Measurements from ENCODE around the gene FIGN.

Gene FIGN

DNA sequence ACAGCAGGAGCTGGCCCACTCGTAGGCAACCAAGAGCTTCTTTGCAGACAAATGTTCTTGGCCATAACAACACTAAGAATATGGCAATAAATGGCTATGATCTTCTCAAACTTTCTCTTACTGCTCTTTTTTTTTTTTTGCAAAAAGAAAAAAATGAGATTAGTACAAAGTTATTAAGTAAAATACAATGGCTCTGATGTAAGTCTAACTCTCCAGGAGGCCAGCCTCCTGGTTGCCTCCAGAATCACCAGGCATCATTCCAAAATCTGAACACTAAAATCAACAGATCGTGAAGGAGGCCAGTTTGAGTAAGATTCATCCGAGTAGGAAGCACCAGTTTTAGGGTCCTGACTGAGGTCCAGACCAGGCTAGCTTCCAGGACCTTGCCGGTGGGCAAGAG is 20.8 kb upstream of the FIGN start:
- no peak overlapping the region for H3K4me3 ChIP-seq (ENCODE audit: low read depth, low read length)
- TF ChIP-seq, protein P1, sequence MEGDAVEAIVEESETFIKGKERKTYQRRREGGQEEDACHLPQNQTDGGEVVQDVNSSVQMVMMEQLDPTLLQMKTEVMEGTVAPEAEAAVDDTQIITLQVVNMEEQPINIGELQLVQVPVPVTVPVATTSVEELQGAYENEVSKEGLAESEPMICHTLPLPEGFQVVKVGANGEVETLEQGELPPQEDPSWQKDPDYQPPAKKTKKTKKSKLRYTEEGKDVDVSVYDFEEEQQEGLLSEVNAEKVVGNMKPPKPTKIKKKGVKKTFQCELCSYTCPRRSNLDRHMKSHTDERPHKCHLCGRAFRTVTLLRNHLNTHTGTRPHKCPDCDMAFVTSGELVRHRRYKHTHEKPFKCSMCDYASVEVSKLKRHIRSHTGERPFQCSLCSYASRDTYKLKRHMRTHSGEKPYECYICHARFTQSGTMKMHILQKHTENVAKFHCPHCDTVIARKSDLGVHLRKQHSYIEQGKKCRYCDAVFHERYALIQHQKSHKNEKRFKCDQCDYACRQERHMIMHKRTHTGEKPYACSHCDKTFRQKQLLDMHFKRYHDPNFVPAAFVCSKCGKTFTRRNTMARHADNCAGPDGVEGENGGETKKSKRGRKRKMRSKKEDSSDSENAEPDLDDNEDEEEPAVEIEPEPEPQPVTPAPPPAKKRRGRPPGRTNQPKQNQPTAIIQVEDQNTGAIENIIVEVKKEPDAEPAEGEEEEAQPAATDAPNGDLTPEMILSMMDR (IDR thresholded peaks at IDR 0.05; ENCODE audit: low read depth, low read length): no peak

DNA sequence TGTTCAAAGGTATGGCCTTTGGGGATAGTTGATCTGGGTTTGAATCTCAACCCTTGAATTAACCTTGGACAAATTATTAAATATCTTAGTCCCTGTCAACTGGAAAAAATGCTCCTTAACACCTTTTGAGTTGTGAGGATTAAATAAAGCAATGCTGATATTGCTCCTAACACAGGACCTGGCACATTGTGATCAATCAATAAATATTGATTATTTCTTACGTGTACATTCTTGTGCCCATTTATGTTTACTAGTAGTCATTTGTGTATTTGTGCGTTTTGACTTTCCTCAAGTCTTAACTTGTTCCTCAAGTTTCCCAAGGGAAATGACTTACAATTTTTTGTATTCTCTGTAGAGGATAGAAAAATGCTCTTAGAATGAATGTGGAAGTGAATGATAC is 19.6 kb upstream of the FIGN start:
- no peak overlapping the region for H3K4me3 ChIP-seq (ENCODE audit: low read depth, low read length)
- TF ChIP-seq, protein P1 (IDR thresholded peaks at IDR 0.05; ENCODE audit: low read depth, low read length): no peak

DNA sequence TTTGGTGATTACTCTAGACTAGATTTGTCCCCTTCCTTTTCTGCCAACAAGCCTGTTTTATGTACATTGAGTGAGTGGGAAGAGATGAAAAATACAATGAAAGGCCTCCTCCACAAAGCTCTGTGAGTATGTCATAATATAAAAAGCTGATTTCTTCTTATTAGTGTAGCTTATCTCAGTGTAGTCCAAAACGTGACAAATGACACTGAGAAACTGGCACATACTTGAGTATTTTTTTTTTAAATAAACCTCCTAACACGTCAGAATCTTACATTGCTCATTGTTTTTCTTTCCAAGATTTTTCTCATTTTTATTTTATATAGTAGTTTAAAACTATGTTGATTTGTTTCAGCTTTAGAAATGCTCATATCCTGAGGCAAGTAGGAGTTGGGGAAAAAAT is 17.9 kb upstream of the FIGN start:
- TF ChIP-seq, protein P1 (IDR thresholded peaks at IDR 0.05; ENCODE audit: low read depth, low read length): no peak
- no peak overlapping the region for H3K4me3 ChIP-seq (ENCODE audit: low read depth, low read length)

DNA sequence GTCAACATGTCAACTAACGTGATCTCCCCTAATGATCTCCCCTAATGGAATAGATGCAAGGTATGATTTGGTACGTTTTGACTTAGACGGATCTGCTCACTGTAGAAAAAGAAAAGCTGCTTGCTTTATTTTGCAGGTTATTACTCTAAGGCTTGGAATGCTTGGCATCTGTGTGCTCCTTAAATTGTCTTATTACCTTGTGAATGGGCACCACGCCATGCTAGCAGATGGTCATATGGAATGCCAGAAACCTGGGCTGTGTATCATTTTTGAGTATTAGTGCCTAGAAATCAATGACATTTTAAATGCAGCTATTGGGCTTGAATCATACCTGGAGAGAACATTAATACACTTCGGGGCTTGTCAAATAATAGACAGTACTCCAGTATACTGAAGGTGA is 16.5 kb upstream of the FIGN start:
- no peak overlapping the region for H3K4me3 ChIP-seq (ENCODE audit: low read depth, low read length)
- TF ChIP-seq, protein P1 (IDR thresholded peaks at IDR 0.05; ENCODE audit: low read depth, low read length): no peak

DNA sequence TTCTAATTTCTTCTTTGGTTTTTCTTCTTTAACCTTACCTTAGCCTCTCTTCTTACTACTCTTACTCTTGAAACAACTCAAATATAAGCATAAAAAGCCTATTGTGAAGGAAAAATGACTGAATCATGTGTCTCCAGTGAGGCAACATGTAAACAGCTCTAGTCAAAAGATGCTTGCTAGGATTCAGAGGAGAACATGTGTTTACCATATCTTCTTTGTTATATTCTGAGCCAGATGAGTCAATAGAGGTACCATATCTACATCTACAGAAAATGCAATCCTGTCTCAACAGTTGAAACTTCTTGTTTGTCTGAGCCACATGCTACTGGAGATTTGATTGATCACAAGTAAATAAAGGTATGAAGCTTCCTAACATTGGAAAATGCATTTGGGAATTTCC is 15.9 kb upstream of the FIGN start:
- TF ChIP-seq, protein P1 (IDR thresholded peaks at IDR 0.05; ENCODE audit: low read depth, low read length): no peak

DNA sequence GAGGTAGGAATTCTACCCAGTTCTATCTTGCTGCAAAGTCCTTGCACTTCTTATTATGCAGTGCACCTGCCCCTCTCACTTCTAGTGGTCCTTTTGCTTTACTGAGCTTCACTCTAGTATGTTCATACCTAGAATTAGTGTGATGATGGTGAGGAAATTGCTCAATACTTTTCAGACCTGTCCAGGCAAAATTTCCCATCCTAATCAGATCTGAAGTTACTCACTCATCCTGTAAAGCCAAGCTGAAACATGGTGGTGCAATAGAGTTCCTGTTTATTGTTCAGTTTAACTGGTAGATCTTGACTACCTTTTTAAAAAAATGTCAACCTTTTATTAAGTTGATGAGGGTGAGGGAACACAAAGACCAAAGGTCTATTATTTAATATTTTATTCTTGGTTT is 12.6 kb upstream of the FIGN start:
- H3K4me3 ChIP-seq (ENCODE audit: low read depth, low read length): no peak overlapping the region
- TF ChIP-seq, protein P1 (IDR thresholded peaks at IDR 0.05; ENCODE audit: low read depth, low read length): no peak

More for the DNA sequence above, 15.9 kb upstream of the FIGN start:
- H3K4me3 ChIP-seq (ENCODE audit: low read depth, low read length): no peak overlapping the region

DNA sequence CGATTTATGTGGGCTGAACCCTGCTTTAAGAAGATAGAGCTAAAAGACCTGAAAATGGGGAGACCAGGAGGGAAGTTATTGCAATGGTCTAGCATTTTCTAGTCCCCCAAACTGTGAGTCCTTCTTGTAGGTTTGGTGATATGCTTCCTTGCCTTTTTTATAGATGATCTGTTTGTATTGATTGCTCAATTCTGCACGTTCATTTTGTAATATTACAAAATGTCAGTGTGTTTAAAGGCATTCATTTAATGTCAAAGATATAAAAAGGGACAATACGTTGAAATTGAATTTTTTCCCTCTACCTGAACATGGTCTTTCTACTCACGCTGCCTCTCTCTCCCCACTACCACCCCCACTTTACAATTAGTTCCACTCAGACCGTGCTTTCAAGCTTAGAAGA is 5.6 kb upstream of the FIGN start:
- no peak overlapping the region for H3K4me3 ChIP-seq (ENCODE audit: low read depth, low read length)
- TF ChIP-seq, protein P1 (IDR thresholded peaks at IDR 0.05; ENCODE audit: low read depth, low read length): no peak

Data from WI38 (cell line).